ENCODE measurements around the gene MYO3B.
"Not testable (repeated sequence)": the region's sequence is repeated elsewhere in the genome, so short reads cannot be mapped to it uniquely, and the experiment has no call there.

DNA sequence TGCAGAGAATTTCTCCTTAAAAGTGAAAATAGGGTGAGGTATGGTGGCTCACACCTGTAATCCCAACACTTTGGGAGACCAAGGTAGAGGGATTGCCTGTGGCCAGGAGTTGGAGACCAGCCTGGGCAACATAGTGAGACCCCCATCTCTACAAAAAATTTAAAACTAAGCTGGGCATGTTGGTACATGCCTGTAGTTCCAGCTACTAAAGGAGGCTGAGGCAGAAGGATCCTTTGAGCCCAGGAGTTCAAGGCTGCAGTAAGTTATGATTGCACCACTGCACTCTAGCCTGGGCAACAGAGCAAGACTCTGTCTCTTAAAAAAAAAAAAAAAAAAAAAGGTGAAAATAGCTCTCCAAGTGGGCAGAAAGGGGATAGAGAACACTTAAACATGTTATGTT lies 496.3 kb downstream of the MYO3B start:
- TF ChIP-seq EP300 (IDR thresholded peaks at IDR 0.05; ENCODE audit: low read depth); POLR2AphosphoS5 (IDR thresholded peaks at IDR 0.05); POLR2A (IDR thresholded peaks at IDR 0.05): not testable (repeated sequence)
- TF ChIP-seq, protein P1, sequence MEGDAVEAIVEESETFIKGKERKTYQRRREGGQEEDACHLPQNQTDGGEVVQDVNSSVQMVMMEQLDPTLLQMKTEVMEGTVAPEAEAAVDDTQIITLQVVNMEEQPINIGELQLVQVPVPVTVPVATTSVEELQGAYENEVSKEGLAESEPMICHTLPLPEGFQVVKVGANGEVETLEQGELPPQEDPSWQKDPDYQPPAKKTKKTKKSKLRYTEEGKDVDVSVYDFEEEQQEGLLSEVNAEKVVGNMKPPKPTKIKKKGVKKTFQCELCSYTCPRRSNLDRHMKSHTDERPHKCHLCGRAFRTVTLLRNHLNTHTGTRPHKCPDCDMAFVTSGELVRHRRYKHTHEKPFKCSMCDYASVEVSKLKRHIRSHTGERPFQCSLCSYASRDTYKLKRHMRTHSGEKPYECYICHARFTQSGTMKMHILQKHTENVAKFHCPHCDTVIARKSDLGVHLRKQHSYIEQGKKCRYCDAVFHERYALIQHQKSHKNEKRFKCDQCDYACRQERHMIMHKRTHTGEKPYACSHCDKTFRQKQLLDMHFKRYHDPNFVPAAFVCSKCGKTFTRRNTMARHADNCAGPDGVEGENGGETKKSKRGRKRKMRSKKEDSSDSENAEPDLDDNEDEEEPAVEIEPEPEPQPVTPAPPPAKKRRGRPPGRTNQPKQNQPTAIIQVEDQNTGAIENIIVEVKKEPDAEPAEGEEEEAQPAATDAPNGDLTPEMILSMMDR (IDR thresholded peaks at IDR 0.05): not testable (repeated sequence)
